Tibial artery (tissue), 4 donors: Measurements from ENCODE around the gene PTPN12.

Experiments used
- DNase-seq, 2 donors: peaks; one replicate each; pipeline ENCODE4 v3.0.0-alpha.2; 2019
- H3K27ac ChIP-seq, 2 donors: fragments of 200-600 bp; sonication (generic) in 1 of 2; 1 replicate in 1 of 2; 2 replicates in 1 of 2; pipeline ENCODE4 v1.5.1; 2018 to 2019; ENCODE audit warnings: mild to moderate bottlenecking in 1 of 2
- H3K27me3 ChIP-seq, 2 donors: fragments of 200-600 bp; sonication (generic) in 1 of 2; one replicate each; pipeline versions ENCODE4 v1.5.1 to v1.6.0; 2016 to 2019
- H3K36me3 ChIP-seq, 3 donors: fragments of 200-600 bp; sonication (generic) in 2 of 3; one replicate each; pipeline ENCODE4 v1.5.1; 2016 to 2019; ENCODE audit warnings: mild to moderate bottlenecking in 2 of 3
- H3K4me1 ChIP-seq, 4 donors: fragments of 200-600 bp; sonication (generic) in 2 of 4; 1 replicate in 3 of 4; 2 replicates in 1 of 4; pipeline ENCODE4 v1.5.1; 2016 to 2019
- H3K4me3 ChIP-seq, 2 donors: fragments of 200-600 bp; sonication (generic) in 1 of 2; 1 replicate in 1 of 2; 2 replicates in 1 of 2; pipeline ENCODE4 v1.5.1; 2018 to 2019; ENCODE audit warnings: mild to moderate bottlenecking in 2 of 2
- H3K9me3 ChIP-seq, 3 donors: fragments of 200-600 bp; sonication (generic) in 1 of 3; one replicate each; pipeline ENCODE4 v1.5.1; 2016 to 2019
- intact Hi-C: fragments of 100-400 bp; cut with DNase I; formaldehyde crosslinking; loops from one replicate; pipeline ENCODE4 v1.15.0; 2023; ENCODE audit warnings: low total_unique reads
- TF ChIP-seq, protein P1 (sequence below), 2 experiments: fragments of 200-600 bp in 1 of 2; fragments of 450-650 bp in 1 of 2; IDR thresholded peaks; one replicate each; pipeline ENCODE4 v1.5.1; 2017 to 2019; ENCODE audit warnings: antibody characterized with exemption in 2 of 2, mild to moderate bottlenecking in 1 of 2, moderate library complexity in 1 of 2

PTPN12 gene

DNA sequence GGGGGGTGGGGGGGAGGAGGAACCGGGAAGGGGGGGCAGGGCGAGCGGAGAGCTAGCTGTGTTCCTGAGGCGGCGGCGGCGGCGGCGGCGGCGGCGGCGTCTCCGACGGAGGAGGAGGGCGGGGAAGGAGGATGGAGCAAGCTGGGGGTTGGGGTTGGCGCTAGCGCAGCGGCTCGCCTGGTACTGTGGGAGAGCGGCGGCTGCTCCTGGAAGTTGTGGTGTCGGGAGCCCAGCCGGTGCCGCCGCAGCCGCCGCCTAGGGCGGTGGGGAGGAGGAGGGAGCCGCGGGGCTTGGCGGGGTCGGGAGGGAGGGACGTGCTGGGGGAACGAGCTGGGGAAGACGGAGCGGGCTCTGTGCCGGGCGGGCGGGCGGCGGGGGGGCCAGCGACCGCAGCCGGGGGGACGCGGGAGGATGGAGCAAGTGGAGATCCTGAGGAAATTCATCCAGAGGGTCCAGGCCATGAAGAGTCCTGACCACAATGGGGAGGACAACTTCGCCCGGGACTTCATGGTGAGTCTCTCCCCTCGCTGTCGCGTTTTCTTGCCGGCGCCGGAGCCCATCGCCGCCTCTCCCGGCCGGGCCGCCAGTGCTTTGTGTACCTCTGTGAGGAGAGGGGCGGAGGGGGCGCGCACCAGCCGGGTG lies at the start of gene PTPN12:
TSS of gene PTPN12 (plus strand) at position 160 of the 642 bp plus-strand sequence. CDS start at position 412, 252 bp downstream.
- Histone ChIP-seq H3K9me3 (no peaks in the 10 kb centered on the region), H3K36me3 (no peaks in the 10 kb centered on the region), H3K27me3 (no peaks in the 10 kb centered on the region), H3K4me1 (peaks cover 0 to 32% (median 22%) of the 10 kb centered on the region in 4 donors), H3K4me3 (peak within 1 kb of the TSS; percentile 81 to 100), H3K27ac (peak within 1 kb of the TSS; percentile 95 to 99)
- intact Hi-C loops = no loop called here
- no peak for DNase-seq
- TF ChIP-seq, protein P1, sequence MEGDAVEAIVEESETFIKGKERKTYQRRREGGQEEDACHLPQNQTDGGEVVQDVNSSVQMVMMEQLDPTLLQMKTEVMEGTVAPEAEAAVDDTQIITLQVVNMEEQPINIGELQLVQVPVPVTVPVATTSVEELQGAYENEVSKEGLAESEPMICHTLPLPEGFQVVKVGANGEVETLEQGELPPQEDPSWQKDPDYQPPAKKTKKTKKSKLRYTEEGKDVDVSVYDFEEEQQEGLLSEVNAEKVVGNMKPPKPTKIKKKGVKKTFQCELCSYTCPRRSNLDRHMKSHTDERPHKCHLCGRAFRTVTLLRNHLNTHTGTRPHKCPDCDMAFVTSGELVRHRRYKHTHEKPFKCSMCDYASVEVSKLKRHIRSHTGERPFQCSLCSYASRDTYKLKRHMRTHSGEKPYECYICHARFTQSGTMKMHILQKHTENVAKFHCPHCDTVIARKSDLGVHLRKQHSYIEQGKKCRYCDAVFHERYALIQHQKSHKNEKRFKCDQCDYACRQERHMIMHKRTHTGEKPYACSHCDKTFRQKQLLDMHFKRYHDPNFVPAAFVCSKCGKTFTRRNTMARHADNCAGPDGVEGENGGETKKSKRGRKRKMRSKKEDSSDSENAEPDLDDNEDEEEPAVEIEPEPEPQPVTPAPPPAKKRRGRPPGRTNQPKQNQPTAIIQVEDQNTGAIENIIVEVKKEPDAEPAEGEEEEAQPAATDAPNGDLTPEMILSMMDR (IDR thresholded peaks at IDR 0.05) = no peak

GRCh38 chr7:77488986-77489385 lies 48.1 kb upstream of the PTPN12 start:
- DNase-seq = no peak
- intact Hi-C loops = no loop called here

GRCh38 chr7:77497079-77497478 lies 40.0 kb upstream of the PTPN12 start:
- H3K27ac ChIP-seq = no peak overlapping the region
- no peak for DNase-seq
- peaks cover 0 to 3% of the 10 kb centered on the region in 2 donors for H3K27me3 ChIP-seq
- H3K36me3 ChIP-seq = no peaks in the 10 kb centered on the region
- TF ChIP-seq, protein P1 (IDR thresholded peaks at IDR 0.05) = no peak
- H3K4me3 ChIP-seq = no peak overlapping the region
- peaks cover 0 to 4% (median 0%) of the 10 kb centered on the region in 3 donors for H3K9me3 ChIP-seq
- H3K4me1 ChIP-seq = no peaks in the 10 kb centered on the region
- intact Hi-C loops = no loop called here

More at GRCh38 chr7:77488986-77489385, 48.1 kb upstream of the PTPN12 start:
- H3K27ac ChIP-seq = no peak overlapping the region
- H3K27me3 ChIP-seq = no peaks in the 10 kb centered on the region
- TF ChIP-seq, protein P1 (IDR thresholded peaks at IDR 0.05) = no peak
- H3K36me3 ChIP-seq = no peaks in the 10 kb centered on the region
- peaks cover 0 to 3% (median 0%) of the 10 kb centered on the region in 3 donors for H3K9me3 ChIP-seq
- H3K4me3 ChIP-seq = no peak overlapping the region
- H3K4me1 ChIP-seq = no peaks in the 10 kb centered on the region

GRCh38 chr7:77498659-77499379 lies 38.3 kb upstream of the PTPN12 start:
- H3K4me1 ChIP-seq = no peaks in the 10 kb centered on the region
- TF ChIP-seq, protein P1 (IDR thresholded peaks at IDR 0.05) = no peak
- H3K4me3 ChIP-seq = no peak overlapping the region
- H3K27me3 ChIP-seq = peaks cover 0 to 3% of the 10 kb centered on the region in 2 donors
- H3K9me3 ChIP-seq = peaks cover 0 to 3% (median 0%) of the 10 kb centered on the region in 3 donors
- no peak for DNase-seq
- intact Hi-C loops = no loop called here
- H3K27ac ChIP-seq = no peak overlapping the region
- H3K36me3 ChIP-seq = no peaks in the 10 kb centered on the region

DNA sequence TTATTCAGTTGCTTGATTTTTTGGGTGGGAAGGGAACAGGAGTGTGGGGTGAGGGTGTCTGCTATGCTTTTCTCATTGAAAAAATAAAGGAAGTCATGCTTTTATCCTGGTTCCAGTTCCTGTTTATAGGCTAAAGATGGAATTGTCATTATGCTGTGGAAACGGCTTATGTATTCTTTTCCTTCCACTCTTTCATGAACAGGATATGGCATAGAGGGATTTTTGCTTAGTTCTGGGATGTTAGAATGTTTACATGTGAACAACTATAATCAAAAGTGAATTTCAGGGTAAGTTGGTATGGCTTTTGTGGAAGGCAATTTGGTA lies 35.9 kb upstream of the PTPN12 start:
- Histone ChIP-seq H3K27ac (no peak overlapping the region), H3K27me3 (no peaks in the 10 kb centered on the region), H3K4me3 (no peak overlapping the region), H3K4me1 (no peaks in the 10 kb centered on the region), H3K36me3 (no peaks in the 10 kb centered on the region), H3K9me3 (no peaks in the 10 kb centered on the region)
- TF ChIP-seq, protein P1 (IDR thresholded peaks at IDR 0.05) = no peak
- intact Hi-C loops = no loop called here
- DNase-seq = no peak
